GM19324 (cell line): Measurements from ENCODE around the gene ISYNA1.

ENCODE experiments used
- ATAC-seq: cut with Tn5 transposase; IDR thresholded peaks from one replicate; pipeline ENCODE4 v1.9.1; 2021; ENCODE audit warnings: mild to moderate bottlenecking, moderate library complexity; ENCODE audit not compliant: unreplicated experiment, low FRiP score

Gene ISYNA1

DNA sequence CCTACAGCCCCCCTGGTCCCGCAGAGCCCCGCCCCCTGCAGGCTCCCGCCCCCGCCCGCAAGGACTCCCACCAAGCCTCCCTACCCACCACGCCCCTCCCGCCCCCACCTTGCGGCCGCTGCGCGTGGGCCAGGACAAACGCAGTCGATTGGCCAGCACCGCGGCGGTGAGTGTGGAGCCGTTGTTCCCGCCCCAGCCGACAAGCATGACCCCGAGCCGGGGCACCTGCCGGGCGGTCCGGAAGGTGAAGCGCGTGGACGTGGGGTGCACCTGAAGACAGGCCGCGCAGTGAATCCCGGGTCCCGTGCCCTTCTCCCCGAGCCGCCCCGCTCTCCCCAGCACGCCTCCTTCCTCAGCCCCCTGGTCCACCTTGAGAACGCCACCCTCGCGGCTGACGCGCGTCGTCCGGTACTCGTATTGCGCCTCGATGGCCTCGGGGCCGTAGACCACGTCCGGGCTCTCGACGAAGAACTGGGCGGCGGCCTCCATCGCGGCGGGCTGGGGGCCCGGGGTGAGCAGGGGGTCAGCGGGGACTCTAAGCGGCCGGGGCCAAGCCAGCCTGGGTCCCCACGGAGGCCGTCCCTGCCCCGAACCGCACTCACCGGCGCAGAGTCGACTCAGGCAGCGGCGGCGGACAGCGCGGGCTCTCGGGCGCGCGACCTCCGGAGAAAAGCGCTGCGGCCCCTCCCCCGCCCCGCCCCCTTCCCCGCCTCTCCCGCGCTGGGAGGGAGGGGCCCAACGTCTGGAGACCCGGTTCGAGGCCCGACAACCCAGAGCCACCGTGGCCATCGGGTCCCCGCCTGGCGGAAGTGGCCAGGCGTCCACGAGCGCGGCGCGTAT lies at the start of gene ISYNA1:
ISYNA1 (minus strand) TSS at position 643 of the 840 bp plus-strand sequence; CDS start at position 489, 154 bp downstream.
- ATAC-seq: peak; percentile 6

DNA sequence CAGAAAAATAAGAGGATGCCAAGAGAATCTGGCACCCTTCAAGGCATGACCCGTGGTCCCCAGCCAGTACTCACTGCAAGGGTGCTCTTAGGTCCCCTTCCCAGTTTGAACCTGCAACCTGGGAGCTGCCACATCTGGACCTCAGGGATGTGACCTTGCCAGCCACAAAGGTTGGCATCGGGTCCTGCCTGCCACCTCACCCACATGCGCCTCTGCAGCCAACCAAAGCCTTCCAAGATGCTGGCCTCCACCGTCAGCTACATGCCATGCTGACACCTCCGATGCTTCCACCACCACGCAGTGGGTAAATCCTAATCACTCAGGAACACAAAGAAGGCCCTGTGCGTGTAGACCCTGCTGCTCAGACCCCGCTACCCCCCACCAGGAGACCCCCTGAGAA lies 48.8 kb upstream of the ISYNA1 start:
- no peak for ATAC-seq

DNA sequence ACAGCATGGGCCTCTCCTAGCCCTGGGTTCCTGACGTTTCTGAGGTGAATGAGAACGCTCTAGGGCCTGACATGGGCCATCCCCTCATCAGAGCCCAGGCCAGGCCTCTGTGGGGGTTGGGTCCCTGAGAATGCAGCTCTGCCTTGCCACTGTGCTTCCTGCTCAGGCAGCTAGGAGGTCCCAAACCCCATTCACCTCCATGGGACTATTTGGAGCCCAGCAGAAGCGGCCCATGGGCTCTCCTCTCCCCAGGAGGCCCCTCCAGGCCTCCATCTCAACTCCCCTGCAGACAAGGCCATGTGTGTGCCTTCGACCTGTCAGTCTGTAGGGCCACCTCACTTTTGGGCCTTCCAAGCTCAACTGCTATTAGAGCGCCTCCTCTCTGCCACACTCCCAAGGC lies 47.1 kb upstream of the ISYNA1 start:
- ATAC-seq: no peak

DNA sequence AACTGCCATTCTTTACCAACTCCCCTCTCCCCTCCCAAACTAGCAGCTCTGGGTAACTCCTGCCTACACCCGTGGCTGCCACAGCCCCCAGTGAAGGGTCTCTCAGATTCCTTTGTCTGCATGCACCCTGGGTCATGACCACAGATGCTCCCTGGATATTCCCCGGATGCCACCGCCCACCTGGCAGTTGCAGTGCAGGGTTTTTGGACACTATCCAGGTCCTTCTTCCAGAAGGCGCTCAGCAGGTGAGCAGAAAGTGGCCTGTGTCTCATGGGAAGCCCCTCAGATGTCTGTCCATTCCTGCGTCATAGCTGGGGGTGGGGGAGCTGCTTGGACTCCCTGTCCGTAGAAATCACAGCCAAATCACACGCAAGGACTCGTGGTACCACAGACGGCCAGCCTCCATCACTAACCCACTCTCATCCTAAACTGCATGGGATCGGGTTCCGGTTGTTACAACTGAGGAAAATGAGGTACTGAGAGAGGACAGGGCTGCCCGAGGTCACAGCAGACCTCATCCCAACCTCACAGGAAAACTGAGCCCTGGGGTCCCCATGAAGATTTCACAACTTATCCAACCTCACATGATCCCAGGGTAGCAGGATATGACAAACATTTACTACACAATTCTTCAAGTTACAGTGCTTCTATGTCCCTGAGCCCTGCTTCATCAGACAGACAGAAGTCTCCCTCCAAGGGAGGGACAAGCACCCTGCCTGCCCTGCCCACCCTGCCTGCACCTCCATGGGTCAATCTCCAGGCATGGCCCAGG lies 45.4 kb upstream of the ISYNA1 start:
- no peak for ATAC-seq

DNA sequence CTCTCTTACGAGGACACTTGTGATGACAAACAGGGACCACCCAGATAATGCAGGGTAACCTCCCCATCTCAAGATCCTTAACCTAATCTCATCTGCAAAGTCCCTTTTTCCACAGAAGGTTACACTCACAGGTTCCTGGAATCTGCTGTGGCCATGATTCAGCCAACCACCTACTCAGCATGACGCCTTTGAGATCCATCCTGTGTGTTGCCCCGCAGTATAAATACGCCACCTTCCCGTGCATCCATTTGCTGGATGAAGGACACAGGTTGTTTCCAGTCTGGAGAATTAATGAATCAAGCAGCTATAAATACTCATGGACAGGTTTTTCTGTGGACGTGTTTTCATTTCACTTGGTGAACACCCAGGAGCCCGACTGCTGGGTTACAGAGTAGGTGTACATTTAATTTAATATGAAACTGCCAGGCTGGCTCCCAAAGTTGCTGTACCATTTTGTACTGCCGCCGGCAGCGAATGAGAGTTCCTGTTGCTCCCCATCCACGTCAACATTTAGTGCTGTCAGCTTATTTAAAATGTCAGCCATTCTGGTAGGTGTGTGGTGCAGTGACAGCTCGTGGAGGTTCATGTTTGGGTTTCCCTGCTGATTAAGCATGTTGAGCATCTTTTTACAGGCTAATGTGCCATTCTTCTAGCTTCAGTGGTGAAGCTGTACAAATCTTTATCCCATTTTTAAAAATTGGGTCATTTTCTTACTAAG lies 43.7 kb upstream of the ISYNA1 start:
- no peak for ATAC-seq

DNA sequence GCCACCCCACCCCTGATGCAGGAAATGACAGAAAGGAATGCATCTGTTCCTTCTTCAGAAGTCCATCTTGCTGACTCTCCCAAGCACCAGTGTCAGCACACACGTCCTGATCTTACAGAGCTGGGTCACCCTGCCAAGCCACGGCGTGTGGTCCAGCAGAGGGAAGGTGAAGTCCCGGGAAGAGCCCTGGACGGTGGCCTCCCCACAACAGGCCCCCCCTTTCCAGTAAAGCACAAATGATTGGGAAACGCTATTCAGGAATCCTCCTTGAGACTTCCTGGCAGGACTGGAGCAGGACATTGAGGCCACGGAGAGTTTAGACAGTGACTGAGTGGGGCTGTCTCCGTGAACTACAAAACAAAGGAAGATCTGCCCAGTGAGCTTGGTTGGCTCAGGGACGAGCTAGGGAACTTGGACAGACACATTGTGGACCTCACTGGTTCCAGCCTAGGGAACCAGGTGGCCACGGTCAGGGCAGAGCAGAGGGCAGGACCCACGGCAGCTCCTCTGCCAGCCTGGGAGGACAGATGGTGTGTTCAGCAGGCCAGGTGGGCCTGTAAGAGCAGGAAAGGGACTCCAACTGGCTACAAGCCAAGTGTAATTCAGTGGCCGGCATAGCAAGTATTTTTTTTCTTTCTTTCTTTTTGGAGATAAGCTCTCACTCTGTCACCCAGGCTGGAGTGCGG lies 42.2 kb upstream of the ISYNA1 start:
- ATAC-seq: no peak

DNA sequence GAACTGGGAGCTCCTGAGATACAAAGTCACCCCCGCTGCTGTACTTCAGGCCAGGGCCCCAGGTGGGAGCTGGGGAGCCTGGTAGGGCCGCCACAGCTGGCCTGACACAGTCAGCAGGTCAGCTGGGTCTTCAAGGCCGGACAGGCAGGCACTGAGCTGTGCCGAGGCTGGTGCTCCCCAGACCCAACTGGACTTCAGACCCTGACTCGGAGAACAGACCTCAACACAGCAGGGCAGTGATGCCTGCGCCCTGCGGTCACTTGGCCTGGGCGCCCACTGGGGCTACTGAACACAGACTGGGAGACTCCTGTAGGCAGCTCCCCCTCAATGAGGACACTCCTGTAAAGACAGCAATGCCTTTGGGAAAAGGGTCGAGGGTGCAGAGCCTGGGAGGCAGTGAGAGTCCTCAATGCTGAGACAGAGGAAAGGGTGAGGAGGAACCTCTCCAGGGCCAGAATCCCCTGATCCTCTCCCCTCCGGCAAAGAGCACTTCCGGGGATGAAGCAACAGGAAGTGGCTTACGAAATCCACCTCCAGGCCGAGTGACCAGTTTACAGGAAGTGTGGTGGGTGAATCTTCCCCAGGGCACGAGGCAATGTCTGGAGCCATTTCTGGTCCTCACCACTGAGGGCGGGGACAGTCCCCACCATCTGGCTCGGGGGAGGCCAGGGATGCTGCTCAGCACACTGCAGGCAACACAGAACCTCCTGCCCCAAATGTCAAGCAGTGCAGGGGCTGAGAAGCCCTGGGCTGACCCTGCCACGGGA lies 40.8 kb upstream of the ISYNA1 start:
- ATAC-seq: no peak

DNA sequence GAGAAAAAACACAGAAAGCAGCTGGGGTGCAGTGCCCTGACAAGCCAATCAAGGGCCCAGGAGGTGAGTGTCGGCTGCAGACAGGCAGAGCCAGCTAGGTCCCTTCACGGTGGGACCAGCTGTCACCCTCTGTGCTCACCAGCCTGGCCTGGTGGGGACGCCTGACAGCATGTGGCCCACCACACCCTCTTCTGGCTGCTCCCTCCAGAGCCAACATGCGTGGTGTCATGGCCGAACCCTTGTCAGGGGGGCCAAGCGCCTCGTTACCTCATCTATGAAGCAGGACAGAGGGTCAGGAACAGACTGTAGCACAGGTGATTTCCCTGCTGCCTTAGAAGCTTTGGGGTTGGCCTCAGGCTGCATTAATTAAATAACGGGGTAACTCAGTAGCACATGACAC lies 40.0 kb upstream of the ISYNA1 start:
- ATAC-seq: no peak

DNA sequence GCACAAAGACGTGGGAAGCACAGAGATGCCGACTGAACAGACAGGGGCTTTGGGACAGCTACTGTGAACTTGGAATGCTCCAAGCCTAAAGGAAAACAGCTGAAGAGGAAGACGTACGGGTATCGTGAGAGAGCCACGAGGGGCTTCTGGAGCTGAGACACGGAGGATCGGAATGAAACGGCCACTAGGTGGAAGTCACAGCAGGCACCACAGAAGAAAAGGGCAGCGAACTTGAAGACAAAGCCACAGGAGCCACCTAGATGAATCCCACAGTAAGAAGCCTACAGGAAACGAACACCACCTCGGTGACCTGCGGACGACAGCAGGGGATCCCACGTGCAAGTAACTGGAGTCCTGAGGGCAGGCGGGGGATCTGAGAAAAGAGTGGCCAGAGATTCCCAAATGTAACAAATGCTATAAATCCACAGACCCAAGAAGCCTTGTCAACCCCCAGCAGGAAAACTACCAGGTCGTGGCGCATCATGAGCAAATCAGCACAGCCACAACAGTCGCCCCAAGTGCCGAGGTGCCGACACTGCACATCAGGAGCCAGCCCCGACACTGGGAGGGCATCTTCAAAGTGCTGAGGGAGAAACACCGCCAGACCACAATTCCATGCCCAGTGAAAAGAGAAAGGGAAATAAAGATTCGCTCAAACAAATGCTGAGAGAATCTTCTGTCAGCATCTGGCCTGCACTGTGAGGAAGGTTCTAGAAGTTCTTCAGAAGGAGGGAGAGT lies 39.3 kb upstream of the ISYNA1 start:
- ATAC-seq: no peak

DNA sequence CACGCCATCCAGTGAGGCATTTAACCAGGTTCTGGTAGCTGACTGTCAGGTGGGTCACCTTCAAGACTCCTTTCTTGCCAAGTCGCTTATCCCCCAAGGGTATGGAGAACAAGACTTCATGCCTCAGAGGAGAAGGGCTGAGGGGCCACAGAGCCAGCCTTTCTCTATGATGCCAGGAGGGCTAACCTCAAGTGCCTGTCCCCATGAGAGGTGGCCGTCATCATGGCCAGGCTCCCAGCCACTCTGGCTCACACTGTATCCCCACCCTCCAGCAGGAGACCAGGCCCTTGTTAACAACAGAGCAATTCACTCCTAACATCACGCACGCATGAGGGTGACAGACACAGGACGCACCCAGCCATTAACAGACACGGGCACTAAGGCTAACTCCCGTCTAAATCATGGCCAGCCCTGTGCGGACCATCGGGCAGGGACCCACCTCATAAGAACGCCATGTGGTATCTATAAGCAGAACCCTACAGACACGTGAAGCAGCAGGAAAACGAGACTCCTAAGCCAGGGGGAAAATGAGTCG lies 38.6 kb upstream of the ISYNA1 start:
- no peak for ATAC-seq

DNA sequence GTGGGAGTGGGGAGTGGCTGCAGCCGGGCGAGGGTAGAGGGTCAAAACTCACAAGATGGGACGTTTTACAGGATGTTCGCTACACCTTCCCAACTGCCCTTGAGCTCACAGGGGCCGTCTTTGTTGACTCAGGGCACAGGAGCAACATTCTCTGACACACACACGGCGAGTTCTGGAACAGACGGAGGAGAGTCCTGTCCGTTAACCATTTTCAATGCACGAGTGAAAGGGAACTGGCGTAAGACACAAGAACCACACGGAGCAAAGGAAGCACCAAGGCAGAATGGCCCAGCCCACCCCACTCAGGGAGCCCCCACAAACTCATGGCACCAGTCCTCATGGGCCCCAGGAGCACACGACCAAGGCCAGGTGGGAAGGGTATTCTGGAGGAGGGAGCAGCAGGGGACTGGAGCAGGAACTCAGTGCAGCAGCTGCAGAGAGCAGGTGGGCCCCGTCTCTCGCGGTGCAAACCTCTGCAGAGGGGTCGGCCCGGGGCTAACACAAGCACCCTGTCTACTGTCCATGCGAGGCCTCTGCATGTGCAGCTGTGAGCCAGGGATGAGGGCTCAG lies 37.9 kb upstream of the ISYNA1 start:
- no peak for ATAC-seq

DNA sequence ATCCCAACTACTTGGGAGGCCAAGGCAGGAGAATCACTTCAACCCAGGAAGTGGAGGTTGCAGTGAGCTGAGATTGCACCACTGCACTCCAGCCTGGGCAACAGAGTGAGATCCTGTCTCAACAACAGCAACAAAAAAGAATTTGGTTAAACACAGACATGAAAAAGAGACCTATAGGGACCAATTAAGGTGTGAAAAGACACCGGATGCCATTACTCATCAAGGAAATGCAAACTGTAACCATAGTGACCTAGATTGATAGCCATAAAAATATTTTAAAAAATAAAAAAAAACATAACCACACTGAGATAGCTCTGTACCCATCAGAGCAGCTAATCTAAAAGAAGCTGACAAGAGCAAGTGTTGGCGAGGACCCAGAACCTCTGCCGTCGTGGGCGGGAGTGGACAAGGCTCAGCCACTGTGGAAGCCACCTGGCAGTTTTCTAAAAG lies 37.1 kb upstream of the ISYNA1 start:
- no peak for ATAC-seq

DNA sequence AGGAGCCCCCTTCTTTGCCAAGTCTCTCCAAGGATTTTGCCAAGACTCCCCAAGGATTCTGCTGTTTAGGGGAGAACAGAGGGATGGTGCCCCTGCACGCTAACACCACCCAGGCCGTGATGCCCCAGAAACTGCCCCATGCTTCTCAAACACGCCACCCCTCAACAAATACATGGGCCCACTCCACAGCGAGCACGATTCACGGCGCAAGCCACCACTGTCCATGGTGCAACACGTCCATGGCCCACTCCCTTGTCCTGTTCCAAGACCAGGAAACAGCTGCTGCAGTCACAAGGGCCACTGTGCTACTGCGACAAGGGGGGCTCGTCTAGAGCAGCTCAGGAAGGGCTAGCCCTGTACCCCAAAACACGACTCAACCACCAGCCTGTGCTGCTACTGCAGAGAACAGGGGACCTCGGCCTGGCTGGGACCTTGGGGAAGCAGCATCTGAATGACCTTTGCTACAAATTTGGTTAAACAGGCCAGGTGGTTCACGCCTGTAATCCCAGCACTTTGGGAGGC lies 36.5 kb upstream of the ISYNA1 start:
- ATAC-seq: no peak

DNA sequence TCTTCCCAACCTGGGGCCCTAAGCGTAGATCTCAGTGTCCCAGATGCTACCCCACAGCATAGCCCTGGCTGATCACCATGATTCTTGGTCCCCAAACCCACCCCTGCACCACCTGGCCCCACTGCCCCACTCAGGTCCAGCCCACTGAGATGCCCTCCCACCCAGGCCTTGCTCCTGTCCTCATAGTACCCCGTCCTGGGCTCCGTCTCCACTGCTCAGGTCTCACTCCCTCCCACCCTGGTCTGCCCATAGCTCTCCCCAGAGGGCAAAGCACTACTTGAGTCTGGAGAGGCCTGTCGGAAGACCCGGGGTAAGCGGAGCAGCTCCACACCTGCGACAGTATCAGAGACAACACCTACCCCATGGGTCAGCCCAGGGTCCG lies 35.8 kb upstream of the ISYNA1 start:
- no peak for ATAC-seq

DNA sequence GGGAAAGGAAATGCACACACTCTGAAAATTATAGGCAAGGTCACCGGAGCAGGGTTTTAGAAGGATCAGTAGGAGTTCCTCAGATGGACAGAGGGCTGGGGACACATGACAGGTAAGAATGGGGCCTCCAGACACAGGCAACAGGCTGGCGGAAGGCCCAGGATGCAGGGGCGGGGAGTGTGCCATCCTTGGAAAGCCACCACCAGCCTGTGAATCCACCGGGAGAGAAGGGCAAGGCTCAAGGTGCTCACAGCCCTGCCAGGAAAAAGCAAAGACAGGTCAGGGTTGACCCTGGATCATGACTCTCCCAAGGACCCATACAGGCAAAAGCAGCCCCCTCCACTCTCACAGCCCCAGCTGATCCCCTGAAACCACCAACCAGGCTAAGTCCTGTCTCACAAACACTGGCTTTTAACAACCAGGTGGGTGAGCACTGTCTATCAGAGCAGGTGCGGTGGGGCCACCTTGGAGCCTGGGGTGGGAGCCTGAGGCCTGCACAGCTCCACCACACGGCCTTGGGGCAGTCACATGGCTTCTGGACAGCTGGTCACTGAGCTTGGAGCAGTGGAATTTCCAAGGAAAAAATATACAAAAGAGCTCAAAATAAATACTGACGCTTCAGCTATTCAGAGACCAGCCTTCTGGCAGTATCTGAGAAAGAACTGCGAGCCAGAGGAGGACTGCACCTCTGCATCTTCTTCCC lies 35.2 kb upstream of the ISYNA1 start:
- no peak for ATAC-seq

DNA sequence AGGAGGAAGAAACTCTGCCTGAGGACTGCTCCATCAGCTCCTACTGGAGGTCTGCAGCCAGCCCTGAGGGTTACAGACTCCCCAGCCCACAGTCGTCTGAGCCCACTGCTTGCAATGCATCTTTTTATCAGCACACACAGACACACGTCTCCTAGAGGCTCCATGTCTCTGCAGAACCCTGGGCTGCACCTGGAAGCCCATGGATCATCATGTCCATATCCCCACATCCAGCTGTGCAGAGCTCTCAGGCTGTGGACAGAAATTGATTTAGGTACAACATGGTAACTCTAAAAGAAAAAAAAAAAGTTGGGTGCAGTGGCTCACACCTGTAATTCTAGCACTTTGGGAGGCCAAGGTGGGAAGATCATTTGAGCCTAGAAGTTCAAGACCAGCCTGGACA lies 32.9 kb upstream of the ISYNA1 start:
- no peak for ATAC-seq

DNA sequence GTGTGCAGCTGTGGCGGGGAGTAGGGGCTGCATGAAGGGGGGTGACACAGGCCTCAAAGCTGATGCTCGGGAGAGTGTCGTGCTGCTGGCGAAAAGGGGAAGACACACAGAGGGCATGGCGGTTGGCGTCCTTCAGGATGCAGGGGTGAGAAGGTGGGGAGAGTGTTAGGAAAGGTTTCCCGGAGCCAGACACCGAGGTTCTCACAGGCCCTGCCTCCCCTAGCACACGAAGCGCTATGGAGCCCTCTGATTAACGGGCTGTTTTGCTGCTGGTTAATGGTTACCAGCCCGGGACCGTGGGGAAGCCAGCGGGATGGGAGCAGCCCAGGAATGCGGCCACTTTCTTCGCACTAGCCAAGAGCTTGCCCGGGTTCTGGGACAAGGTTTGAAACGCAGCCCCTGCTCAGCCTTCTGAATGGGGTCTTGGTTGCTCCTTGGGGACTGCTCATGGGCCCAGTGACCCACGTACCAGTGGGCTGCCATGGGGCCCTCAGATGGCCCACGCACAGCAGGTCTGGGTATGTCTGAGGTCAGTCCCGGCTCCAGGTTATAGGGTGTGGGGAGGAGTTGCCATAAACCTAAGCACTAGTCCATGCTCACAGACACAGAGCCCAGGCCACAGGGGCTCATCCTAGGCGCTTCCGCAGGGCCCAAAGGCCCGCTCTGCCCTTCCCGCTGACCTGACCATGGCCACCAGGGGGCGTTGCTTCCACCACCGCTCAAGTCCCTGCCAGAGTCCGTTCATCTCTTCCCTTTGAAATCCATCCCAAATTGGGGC lies 31.3 kb upstream of the ISYNA1 start:
- no peak for ATAC-seq
